Measurements from ENCODE around the gene GIT2.

- TF ChIP-seq SP1 (IDR thresholded peaks at IDR 0.05) = no peak
- no peak for TF ChIP-seq SP1 (CRISPR knock-in tag; IDR thresholded peaks at IDR 0.05)
- no peak for TF ChIP-seq E2F1 (CRISPR knock-in tag; IDR thresholded peaks at IDR 0.05)
- TF ChIP-seq ZMYM3 (CRISPR knock-in tag; IDR thresholded peaks at IDR 0.05) = 0 out of 2 replicates have a peak, but pooled peaks have one; percentile 19
- no peak for TF ChIP-seq BCLAF1 (IDR thresholded peaks at IDR 0.05)
- no peak for TF ChIP-seq BCL6 (CRISPR knock-in tag; IDR thresholded peaks at IDR 0.05)
- no peak for TF ChIP-seq CAMTA2 (CRISPR knock-in tag; IDR thresholded peaks at IDR 0.05; ENCODE audit: borderline replicate concordance)
- no peak for TF ChIP-seq RAD21 (CRISPR knock-in tag; IDR thresholded peaks at IDR 0.05)
- no peak for TF ChIP-seq ZBTB40 (IDR thresholded peaks at IDR 0.05)
- TF ChIP-seq ZBTB40 (CRISPR knock-in tag; IDR thresholded peaks at IDR 0.05) = no peak
- no peak for TF ChIP-seq CEBPZ (IDR thresholded peaks at IDR 0.05; ENCODE audit: low read length)
Observed at GRCh38 chr12:109946913-109947312, 49.3 kb downstream of the GIT2 start.

All from HepG2 (cell line).